Mammary epithelial cell (primary cell): ENCODE results near the gene GALK2.
"Not testable (repeated sequence)": the region's sequence is repeated elsewhere in the genome, so short reads cannot be mapped to it uniquely, and the experiment has no call there.

ENCODE experiments used
- CTCF ChIP-seq, 2 donors: IDR thresholded peaks in 1 of 2; conservative IDR thresholded peaks in 1 of 2; 2 replicates each; pipeline ENCODE4 v1.5.1; 2011 to 2012; ENCODE audit warnings: inconsistent platforms in 2 of 2, low read length in 2 of 2, mild to moderate bottlenecking in 2 of 2, control low read depth in 1 of 2, low read depth in 1 of 2; ENCODE audit not compliant: insufficient read depth in 1 of 2; ENCODE audit errors: extremely low read depth in 1 of 2
- EZH2 ChIP-seq: IDR thresholded peaks from 2 replicates; pipeline ENCODE4 v1.6.1; 2012; ENCODE audit warnings: low read length, inconsistent platforms, borderline replicate concordance

- not testable (repeated sequence) for TF ChIP-seq CTCF (conservative IDR thresholded peaks at IDR 0.05 in 1 of 2, IDR thresholded peaks at IDR 0.05 in 1 of 2; ENCODE audit: extremely low read depth in 1 of 2, insufficient read depth in 1 of 2, low read depth in 1 of 2, low read length in 2 of 2); EZH2
Observed at GRCh38 chr15:49354439-49354838, 184.4 kb downstream of the GALK2 start.
